ENCODE data around the gene POR. TPM values are rescaled to one million over a fixed set of nuclear protein-coding genes. Genes with fewer than 3 reads are reported as not detected.

POR gene
- total and polyA plus RNA-seq, 2 of the 13 experiments (the other 11 are each of a cell fraction or from before 2014, with no cell fraction given): 145 to 266 TPM

- TF ChIP-seq, protein P1, sequence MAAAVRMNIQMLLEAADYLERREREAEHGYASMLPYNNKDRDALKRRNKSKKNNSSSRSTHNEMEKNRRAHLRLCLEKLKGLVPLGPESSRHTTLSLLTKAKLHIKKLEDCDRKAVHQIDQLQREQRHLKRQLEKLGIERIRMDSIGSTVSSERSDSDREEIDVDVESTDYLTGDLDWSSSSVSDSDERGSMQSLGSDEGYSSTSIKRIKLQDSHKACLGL (CRISPR knock-in tag; IDR thresholded peaks at IDR 0.05): no peak
- no peak for TF ChIP-seq KLF11 (CRISPR knock-in tag; IDR thresholded peaks at IDR 0.05)
- no peak for TF ChIP-seq CBFB (CRISPR knock-in tag; IDR thresholded peaks at IDR 0.05)
- TF ChIP-seq ZSCAN21 (CRISPR knock-in tag; IDR thresholded peaks at IDR 0.05; ENCODE audit: borderline replicate concordance): no peak; the same call in 1 of the 2 replicates
- no peak for TF ChIP-seq ZNF577 (CRISPR knock-in tag; IDR thresholded peaks at IDR 0.05; ENCODE audit: borderline replicate concordance, low read depth)
- TF ChIP-seq ZKSCAN1 (IDR thresholded peaks at IDR 0.05; ENCODE audit: low read length): no peak
- TF ChIP-seq, protein P2, sequence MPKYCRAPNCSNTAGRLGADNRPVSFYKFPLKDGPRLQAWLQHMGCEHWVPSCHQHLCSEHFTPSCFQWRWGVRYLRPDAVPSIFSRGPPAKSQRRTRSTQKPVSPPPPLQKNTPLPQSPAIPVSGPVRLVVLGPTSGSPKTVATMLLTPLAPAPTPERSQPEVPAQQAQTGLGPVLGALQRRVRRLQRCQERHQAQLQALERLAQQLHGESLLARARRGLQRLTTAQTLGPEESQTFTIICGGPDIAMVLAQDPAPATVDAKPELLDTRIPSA (CRISPR knock-in tag; IDR thresholded peaks at IDR 0.05; ENCODE audit: borderline replicate concordance): no peak
- TF ChIP-seq HOXA5 (CRISPR knock-in tag; IDR thresholded peaks at IDR 0.05): no peak
- TF ChIP-seq ZNF768 (CRISPR knock-in tag; IDR thresholded peaks at IDR 0.05): no peak
- TF ChIP-seq, protein P3, sequence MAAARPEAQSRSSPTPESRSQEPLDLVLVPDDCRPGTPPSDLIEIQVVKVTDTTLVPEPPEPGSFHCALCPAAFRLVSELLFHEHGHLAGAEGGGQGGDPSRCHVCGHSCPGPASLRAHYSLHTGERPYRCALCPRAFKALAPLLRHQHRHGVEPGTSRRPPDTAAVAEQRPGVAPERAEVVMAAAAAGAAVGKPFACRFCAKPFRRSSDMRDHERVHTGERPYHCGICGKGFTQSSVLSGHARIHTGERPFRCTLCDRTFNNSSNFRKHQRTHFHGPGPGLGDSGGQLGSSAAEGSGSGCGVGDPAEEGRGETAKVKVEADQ (CRISPR knock-in tag; IDR thresholded peaks at IDR 0.05; ENCODE audit: borderline replicate concordance): no peak; the same call in 1 of the 2 replicates
- no peak for TF ChIP-seq NFKB2 (CRISPR knock-in tag; IDR thresholded peaks at IDR 0.05; ENCODE audit: borderline replicate concordance)
- TF ChIP-seq ZNF282 (IDR thresholded peaks at IDR 0.05; ENCODE audit: partially characterized antibody): no peak
- TF ChIP-seq ATF7-NPFF (CRISPR knock-in tag; IDR thresholded peaks at IDR 0.05; ENCODE audit: low read depth): 0 out of 2 replicates have a peak, but pooled peaks have one; percentile 39
- TF ChIP-seq ZNF891 (CRISPR knock-in tag; IDR thresholded peaks at IDR 0.05): no peak
- TF ChIP-seq ZNF773 (CRISPR knock-in tag; IDR thresholded peaks at IDR 0.05; ENCODE audit: borderline replicate concordance): no peak
- peak; percentile 95 for TF ChIP-seq NR2F6 (IDR thresholded peaks at IDR 0.05)
- TF ChIP-seq NR2F6 (CRISPR knock-in tag; IDR thresholded peaks at IDR 0.05): peak; percentile 92
- no peak for TF ChIP-seq HNRNPLL (IDR thresholded peaks at IDR 0.05; ENCODE audit: low read depth, low read length, poor library complexity, severe bottlenecking)
- no peak for TF ChIP-seq ZNF430 (CRISPR knock-in tag; IDR thresholded peaks at IDR 0.05)
- TF ChIP-seq ZNF30 (CRISPR knock-in tag; IDR thresholded peaks at IDR 0.05): no peak
- peak; percentile 23; the same call in 1 of the 2 replicates for TF ChIP-seq ZNF224 (CRISPR knock-in tag; IDR thresholded peaks at IDR 0.05)
- no peak for TF ChIP-seq GTF2F1 (IDR thresholded peaks at IDR 0.05; ENCODE audit: low read length)
- TF ChIP-seq CBX2 (IDR thresholded peaks at IDR 0.05; ENCODE audit: low read depth, low read length): no peak
- no peak for TF ChIP-seq CBX2 (CRISPR knock-in tag; IDR thresholded peaks at IDR 0.05; ENCODE audit: low read depth)
- TF ChIP-seq ZXDC (CRISPR knock-in tag; IDR thresholded peaks at IDR 0.05): no peak
- TF ChIP-seq, protein P4, sequence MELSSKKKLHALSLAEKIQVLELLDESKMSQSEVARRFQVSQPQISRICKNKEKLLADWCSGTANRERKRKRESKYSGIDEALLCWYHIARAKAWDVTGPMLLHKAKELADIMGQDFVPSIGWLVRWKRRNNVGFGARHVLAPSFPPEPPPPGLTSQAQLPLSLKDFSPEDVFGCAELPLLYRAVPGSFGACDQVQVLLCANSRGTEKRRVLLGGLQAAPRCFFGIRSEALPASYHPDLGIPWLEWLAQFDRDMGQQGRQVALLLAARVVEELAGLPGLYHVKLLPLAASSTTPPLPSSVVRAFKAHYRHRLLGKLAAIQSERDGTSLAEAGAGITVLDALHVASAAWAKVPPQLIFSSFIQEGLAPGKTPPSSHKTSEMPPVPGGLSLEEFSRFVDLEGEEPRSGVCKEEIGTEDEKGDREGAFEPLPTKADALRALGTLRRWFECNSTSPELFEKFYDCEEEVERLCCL (CRISPR knock-in tag; IDR thresholded peaks at IDR 0.05; ENCODE audit: borderline replicate concordance): no peak
These were observed 47.8 kb downstream of the POR start (continued) for GRCh38 chr7:75962607-75963380.
